ENCODE data around the gene ATP8B4. TPM values are rescaled to one million over a fixed set of nuclear protein-coding genes. Genes with fewer than 3 reads are reported as not detected.

Gene ATP8B4
- total RNA-seq, 1 experiment from 2014 or later: 0.20 TPM

GRCh38 chr15:50083424-50084025 lies 35.5 kb downstream of the ATP8B4 start:
- Histone ChIP-seq H3K79me2 (ENCODE audit: low read depth) (no peaks in the 10 kb centered on the region), H3K9me2 (ENCODE audit: insufficient read depth) (no peaks in the 10 kb centered on the region), H4K20me1 (ENCODE audit: insufficient read depth) (no peaks in the 10 kb centered on the region), H3K27me3 (ENCODE audit: insufficient read depth, low read depth) (no peaks in the 10 kb centered on the region), H3K4me3 (no peak overlapping the region), H3K9me3 (ENCODE audit: insufficient read depth, low read depth) (no peaks in the 10 kb centered on the region), H3K27ac (no peak overlapping the region), H3F3A (ENCODE audit: insufficient read depth, low read depth) (no peaks in the 10 kb centered on the region), H3K4me2 (no peak overlapping the region), H3K4me1 (replicated peaks; ENCODE audit: insufficient read depth) (no peaks in the 10 kb centered on the region), H2AFZ (no peak overlapping the region), H3K36me3 (ENCODE audit: low read depth) (no peaks in the 10 kb centered on the region)
- POLR2A ChIA-PET (ENCODE audit: unreplicated experiment): no interaction called here
- no peak for TF ChIP-seq EZH2 (IDR thresholded peaks at IDR 0.05; ENCODE audit: low read depth)
- no peak for TF ChIP-seq CTCF (conservative IDR thresholded peaks at IDR 0.05)
- no TSS peak for BruUV-seq (replicated peaks)
- intact Hi-C loops (cut with micrococcal nuclease; ENCODE audit: unreplicated experiment): no loop called here
- DNase-seq: no peak
- CTCF ChIA-PET: no interaction called here

- POLR2A ChIA-PET (ENCODE audit: unreplicated experiment): no interaction called here
- H2AFZ ChIP-seq: no peak overlapping the region
- no peak overlapping the region for H3K4me3 ChIP-seq
- no peaks in the 10 kb centered on the region for H3K4me1 ChIP-seq (replicated peaks; ENCODE audit: insufficient read depth)
- no peak for TF ChIP-seq CTCF (conservative IDR thresholded peaks at IDR 0.05)
- TF ChIP-seq EZH2 (IDR thresholded peaks at IDR 0.05; ENCODE audit: low read depth): no peak
- no peak for DNase-seq
- H3K9me2 ChIP-seq (ENCODE audit: insufficient read depth): no peaks in the 10 kb centered on the region
- H3K27me3 ChIP-seq (ENCODE audit: insufficient read depth, low read depth): no peaks in the 10 kb centered on the region
- no peak overlapping the region for H3K27ac ChIP-seq
- BruUV-seq (replicated peaks): no TSS peak
- H3K36me3 ChIP-seq (ENCODE audit: low read depth): no peaks in the 10 kb centered on the region
- CTCF ChIA-PET: interaction anchor here (0.6 kb wide), 1 partner anchor 331 kb away, joined by 3 read pairs; no protein-coding TSS in a partner anchor
- intact Hi-C loops (cut with micrococcal nuclease; ENCODE audit: unreplicated experiment): no loop called here
- H3K4me2 ChIP-seq: no peak overlapping the region
- H3K79me2 ChIP-seq (ENCODE audit: low read depth): no peaks in the 10 kb centered on the region
- H3F3A ChIP-seq (ENCODE audit: insufficient read depth, low read depth): no peaks in the 10 kb centered on the region
- no peaks in the 10 kb centered on the region for H3K9me3 ChIP-seq (ENCODE audit: insufficient read depth, low read depth)
- H4K20me1 ChIP-seq (ENCODE audit: insufficient read depth): no peaks in the 10 kb centered on the region
Observed at GRCh38 chr15:50082066-50082465, 37.0 kb downstream of the ATP8B4 start.

GRCh38 chr15:50077651-50078050 lies 41.4 kb downstream of the ATP8B4 start:
- Histone ChIP-seq H3K9me2 (ENCODE audit: insufficient read depth) (no peaks in the 10 kb centered on the region), H3K36me3 (ENCODE audit: low read depth) (no peaks in the 10 kb centered on the region), H3K4me3 (no peak overlapping the region), H3K4me2 (no peak overlapping the region), H2AFZ (no peak overlapping the region), H3K9me3 (ENCODE audit: insufficient read depth, low read depth) (no peaks in the 10 kb centered on the region), H4K20me1 (ENCODE audit: insufficient read depth) (no peaks in the 10 kb centered on the region), H3K27me3 (ENCODE audit: insufficient read depth, low read depth) (no peaks in the 10 kb centered on the region), H3K27ac (no peak overlapping the region), H3K79me2 (ENCODE audit: low read depth) (no peaks in the 10 kb centered on the region), H3K4me1 (replicated peaks; ENCODE audit: insufficient read depth) (no peaks in the 10 kb centered on the region), H3F3A (ENCODE audit: insufficient read depth, low read depth) (no peaks in the 10 kb centered on the region)
- TF ChIP-seq EZH2 (IDR thresholded peaks at IDR 0.05; ENCODE audit: low read depth): no peak
- no peak for TF ChIP-seq CTCF (conservative IDR thresholded peaks at IDR 0.05)
- CTCF ChIA-PET: no interaction called here
- no TSS peak for BruUV-seq (replicated peaks)
- POLR2A ChIA-PET (ENCODE audit: unreplicated experiment): no interaction called here
- intact Hi-C loops (cut with micrococcal nuclease; ENCODE audit: unreplicated experiment): no loop called here
- DNase-seq: no peak
